GM23248 (cell line): Measurements from ENCODE around the gene CFAP100. TPM values are rescaled to one million over a fixed set of nuclear protein-coding genes. Genes with fewer than 3 reads are reported as not detected.
A peak's percentile ranks its signal among the peaks of the same experiment; 100 is the strongest.

Source experiments
- DNase-seq: peaks from one replicate; pipeline ENCODE4 v3.0.0-alpha.2; 2015
- H2AFZ ChIP-seq: fragments of 200-600 bp; sonication (generic); 2 replicates; pipeline ENCODE4 v1.6.1; 2016; ENCODE audit warnings: antibody characterized with exemption
- H3F3A ChIP-seq: fragments of 200-600 bp; sonication (generic); 2 replicates; pipeline ENCODE4 v1.6.1; 2016; ENCODE audit warnings: mild to moderate bottlenecking, antibody characterized with exemption, mixed run types; ENCODE audit not compliant: insufficient read depth
- H3K27ac ChIP-seq: fragments of 200-600 bp; sonication (generic); 2 replicates; pipeline ENCODE4 v1.5.1; 2016; ENCODE audit warnings: mild to moderate bottlenecking
- H3K27me3 ChIP-seq: fragments of 200-600 bp; sonication (generic); replicated peaks from 2 replicates; pipeline ENCODE4 v1.6.1; 2016; ENCODE audit warnings: mild to moderate bottlenecking; ENCODE audit not compliant: insufficient read depth
- H3K36me3 ChIP-seq: fragments of 200-600 bp; sonication (generic); 2 replicates; pipeline ENCODE4 v1.6.1; 2016; ENCODE audit warnings: low read depth, mild to moderate bottlenecking
- H3K4me1 ChIP-seq: fragments of 200-600 bp; sonication (generic); 2 replicates; pipeline ENCODE4 v1.6.1; 2016; ENCODE audit warnings: mild to moderate bottlenecking; ENCODE audit not compliant: insufficient read depth
- H3K4me2 ChIP-seq: fragments of 200-600 bp; sonication (generic); one replicate; pipeline ENCODE4 v1.6.1; 2016; ENCODE audit warnings: mild to moderate bottlenecking; ENCODE audit not compliant: unreplicated experiment
- H3K4me3 ChIP-seq: fragments of 200-600 bp; sonication (generic); 2 replicates; pipeline ENCODE4 v1.5.1; 2016; ENCODE audit warnings: mild to moderate bottlenecking
- H3K79me2 ChIP-seq: fragments of 200-600 bp; sonication (generic); 2 replicates; pipeline ENCODE4 v1.6.1; 2016; ENCODE audit warnings: mild to moderate bottlenecking; ENCODE audit not compliant: insufficient read depth
- H3K9ac ChIP-seq: fragments of 200-600 bp; sonication (generic); 2 replicates; pipeline ENCODE4 v1.6.1; 2016; ENCODE audit warnings: mild to moderate bottlenecking
- H3K9me2 ChIP-seq: fragments of 200-600 bp; sonication (generic); 2 replicates; pipeline ENCODE4 v1.6.1; 2016; ENCODE audit warnings: mixed run types, mild to moderate bottlenecking, moderate library complexity; ENCODE audit not compliant: insufficient read depth
- H3K9me3 ChIP-seq: fragments of 200-600 bp; sonication (generic); one replicate; pipeline ENCODE4 v1.6.1; 2017; ENCODE audit warnings: low read depth
- H4K20me1 ChIP-seq: fragments of 200-600 bp; sonication (generic); 2 replicates; pipeline ENCODE4 v1.6.0; 2016; ENCODE audit not compliant: insufficient read depth
- EZH2 ChIP-seq: fragments of 200-600 bp; sonication (generic); IDR thresholded peaks from 2 replicates; pipeline ENCODE4 v1.6.1; 2018; ENCODE audit warnings: antibody characterized with exemption, mild to moderate bottlenecking; ENCODE audit not compliant: insufficient read depth, poor library complexity, severe bottlenecking
- EZH2phosphoT487 ChIP-seq: fragments of 200-600 bp; sonication (generic); IDR thresholded peaks from 2 replicates; pipeline ENCODE4 v1.6.1; 2018; ENCODE audit warnings: antibody characterized with exemption, moderate library complexity, mild to moderate bottlenecking, low read depth; ENCODE audit not compliant: insufficient read depth
- WGBS, 2 experiments: methylation state at CpG; one replicate each; pipeline ENCODE4 v1.1.6; 2015 to 2017; ENCODE audit warnings: low lambda C conversion rate in 2 of 2, low coverage in 1 of 2; ENCODE audit errors: missing lambda C conversion rate in 2 of 2; 5-methylcytosine and 5-hydroxymethylcytosine counted together
- in situ Hi-C: fragments of 300-500 bp; cut with MboI; formaldehyde crosslinking; loops from 2 replicates; pipeline ENCODE4 v1.15.0; 2020
- polyA plus RNA-seq: library from polyadenylated mRNA; unstranded; fragments of >200 nt; fragmentation: Nextera tagmentation; extraction: Ambion mirVana; gene quantifications from 2 replicates; pipeline ENCODE4 v1.2.1, GENCODE V29; 2016
- total RNA-seq: library from RNA; depleted of rRNA; stranded (reverse); fragments of >200 nt; shearing (Covaris generic); gene quantifications from 2 replicates; pipeline ENCODE4 v1.2.3, GENCODE V29; 2014

Gene CFAP100
- total and polyA plus RNA-seq, 2 experiments from 2014 or later = not detected

DNA sequence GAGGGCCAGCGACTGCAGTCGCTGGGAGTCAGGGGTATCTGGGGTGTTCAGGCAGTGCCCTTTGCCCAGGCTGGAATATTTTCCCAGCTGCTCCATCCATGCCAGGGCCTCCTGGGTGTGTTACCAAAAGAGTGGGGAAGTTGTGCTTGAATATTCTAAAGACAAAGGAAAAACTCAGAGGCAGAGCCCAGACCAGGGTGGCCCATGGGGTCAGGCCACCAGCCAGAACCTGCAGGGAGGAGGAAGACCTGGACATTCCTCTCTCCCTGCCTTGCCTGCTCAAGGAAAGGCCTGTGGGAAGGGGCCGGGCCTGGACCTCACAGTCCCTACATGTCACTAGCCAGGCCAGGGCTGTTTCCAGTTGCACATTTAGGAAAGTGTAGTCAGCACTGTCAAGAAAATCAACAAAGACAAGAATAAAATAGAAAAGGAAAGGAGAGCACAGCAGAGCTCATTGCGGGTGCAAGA, 21.5 kb upstream of the CFAP100 start:
- WGBS, 2 experiments = 96 to 97% methylated on average over 4 of the region's 4 CpGs
- Histone ChIP-seq H3K9me3 (no peaks in the 10 kb centered on the region), H3K79me2 (no peaks in the 10 kb centered on the region), H3K9me2 (no peaks in the 10 kb centered on the region), H3K27ac (no peak overlapping the region), H3K27me3 (no peaks in the 10 kb centered on the region), H3K36me3 (no peaks in the 10 kb centered on the region), H3K4me3 (no peak overlapping the region), H3K9ac (no peak overlapping the region), H3K4me2 (no peak overlapping the region), H3K4me1 (no peaks in the 10 kb centered on the region), H3F3A (no peaks in the 10 kb centered on the region), H4K20me1 (no peaks in the 10 kb centered on the region), H2AFZ (no peak overlapping the region)
- in situ Hi-C loops = no loop called here
- TF ChIP-seq EZH2 = no peak
- DNase-seq = no peak

DNA sequence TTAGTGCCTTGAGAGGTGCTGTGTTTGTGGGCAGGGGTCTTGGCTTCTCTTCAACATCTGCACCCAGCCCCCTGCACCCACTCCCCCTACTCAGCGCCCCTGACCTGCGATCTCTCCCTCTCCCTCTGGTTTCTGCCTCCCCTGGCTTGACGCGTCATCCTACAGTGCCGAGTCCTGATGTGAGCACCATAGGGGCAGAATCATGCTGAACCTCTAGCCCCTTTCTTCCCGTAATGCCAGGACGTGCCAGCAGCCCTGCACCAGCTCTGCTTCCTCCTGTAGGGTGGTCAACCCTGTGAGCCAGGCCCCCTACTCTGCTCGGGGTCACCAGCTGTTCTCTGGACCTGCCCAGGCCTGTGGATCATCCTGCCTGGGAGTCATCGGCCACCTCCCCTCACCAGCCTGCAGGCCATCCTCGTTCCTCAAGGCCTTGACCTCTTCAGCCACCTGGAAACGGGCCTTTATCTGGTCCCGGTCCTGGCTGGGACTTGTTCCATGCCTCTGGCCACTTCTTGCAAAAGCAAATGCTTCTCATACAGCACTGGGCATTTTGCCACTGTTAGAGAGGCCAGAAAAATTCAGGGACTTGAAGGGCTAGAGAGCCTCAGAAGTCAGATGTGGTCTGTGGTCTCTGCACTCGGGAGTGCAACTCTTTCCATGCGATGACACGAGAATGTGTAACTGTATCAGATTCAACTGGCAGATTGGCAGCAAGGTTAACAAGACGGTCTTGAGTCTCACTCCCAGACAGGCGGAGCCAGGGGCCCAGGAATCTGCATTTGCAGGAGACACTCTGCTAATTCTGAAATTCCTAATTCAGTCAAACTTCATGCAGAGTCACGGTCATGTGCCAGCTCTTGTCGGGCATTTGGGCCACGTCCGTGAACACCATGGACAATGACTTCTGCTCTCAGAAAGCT, 20.8 kb upstream of the CFAP100 start:
- peak; percentile 67 for DNase-seq
- in situ Hi-C loops = no loop called here
- no peaks in the 10 kb centered on the region for H4K20me1 ChIP-seq

DNA sequence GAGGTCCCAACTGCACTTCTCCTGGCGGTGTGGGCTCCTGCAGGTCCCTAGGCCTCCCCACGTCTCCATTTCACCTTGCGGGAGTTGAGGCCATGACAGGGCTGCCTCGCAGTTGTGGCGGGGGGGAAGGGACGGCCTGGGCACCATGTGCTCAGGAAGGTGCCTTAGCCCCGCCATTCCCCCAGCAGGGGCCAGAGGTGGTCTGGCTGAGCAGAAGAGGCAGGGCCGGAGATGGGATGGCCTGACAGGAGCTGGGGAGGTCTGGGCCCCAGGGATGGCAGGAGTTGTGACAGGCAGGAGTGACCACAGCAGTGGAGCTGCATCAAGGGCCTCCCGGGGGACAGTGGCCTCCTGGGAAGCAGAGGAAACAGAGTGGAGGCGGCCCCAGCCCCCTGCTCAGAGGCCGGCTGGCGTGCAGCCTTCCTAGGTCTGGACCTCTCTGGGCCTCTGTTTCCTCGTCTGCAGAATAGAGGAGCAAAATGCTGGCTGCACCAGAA, 18.8 kb upstream of the CFAP100 start:
- Histone ChIP-seq H3K27ac (no peak overlapping the region), H3K9me2 (no peaks in the 10 kb centered on the region), H3K4me2 (no peak overlapping the region), H3K9me3 (no peaks in the 10 kb centered on the region), H3F3A (no peaks in the 10 kb centered on the region), H3K9ac (no peak overlapping the region), H4K20me1 (no peaks in the 10 kb centered on the region), H3K36me3 (no peaks in the 10 kb centered on the region), H3K4me3 (no peak overlapping the region), H3K27me3 (0 out of 2 replicates have a peak, but pooled peaks cover 6% of the 10 kb centered on the region), H3K79me2 (no peaks in the 10 kb centered on the region), H3K4me1 (no peaks in the 10 kb centered on the region), H2AFZ (no peak overlapping the region)
- no peak for DNase-seq
- TF ChIP-seq EZH2phosphoT487 = no peak
- TF ChIP-seq EZH2 = no peak
- in situ Hi-C loops = loop anchor here (25.0 kb wide), 1 partner anchor 414 kb away; the partner anchor contains the start of gene ROPN1B
- 77 to 82% methylated on average over 12 to 13 of the region's 13 CpGs for WGBS, 2 experiments

More for the DNA sequence above, 20.8 kb upstream of the CFAP100 start:
- no peak for TF ChIP-seq EZH2phosphoT487
- no peak for TF ChIP-seq EZH2
- H3K9me2 ChIP-seq = no peaks in the 10 kb centered on the region
- H2AFZ ChIP-seq = no peak overlapping the region
- no peak overlapping the region for H3K9ac ChIP-seq
- H3K79me2 ChIP-seq = no peaks in the 10 kb centered on the region
- H3K36me3 ChIP-seq = no peaks in the 10 kb centered on the region
- no peak overlapping the region for H3K27ac ChIP-seq
- H3K4me2 ChIP-seq = no peak overlapping the region
- WGBS, 2 experiments = 59% methylated on average over 21 of the region's 21 CpGs
- H3K4me3 ChIP-seq = no peak overlapping the region
- no peaks in the 10 kb centered on the region for H3F3A ChIP-seq
- H3K27me3 ChIP-seq = no peaks in the 10 kb centered on the region
- H3K4me1 ChIP-seq = no peaks in the 10 kb centered on the region
- H3K9me3 ChIP-seq = no peaks in the 10 kb centered on the region

DNA sequence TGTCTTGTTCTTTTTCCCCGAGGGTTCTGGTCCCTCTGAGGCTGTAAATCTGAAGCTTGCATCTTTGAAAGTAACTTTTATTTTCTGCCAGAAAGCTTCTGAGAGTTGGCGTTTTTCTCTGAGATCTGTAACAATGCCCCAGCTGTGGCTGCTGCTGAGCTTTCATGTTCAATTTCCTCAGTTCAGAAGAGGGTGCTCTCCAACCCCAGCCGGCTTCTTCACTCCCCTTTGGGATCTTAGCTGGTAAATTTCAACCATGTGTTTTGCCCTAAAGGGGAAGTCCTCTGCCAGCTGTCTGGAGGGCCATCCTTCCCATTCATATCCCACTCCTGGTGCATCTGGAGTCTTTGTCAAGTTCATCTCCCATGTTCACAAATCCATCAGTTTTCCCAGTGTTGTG, 18.3 kb upstream of the CFAP100 start:
- in situ Hi-C loops = loop anchor here (25.0 kb wide), 1 partner anchor 414 kb away; the partner anchor contains the start of gene ROPN1B
- WGBS, 2 experiments = 5 to 7% methylated on average over 3 of the region's 3 CpGs
- no peaks in the 10 kb centered on the region for H3K36me3 ChIP-seq
- no peaks in the 10 kb centered on the region for H3K79me2 ChIP-seq
- H3K9me3 ChIP-seq = no peaks in the 10 kb centered on the region
- H3K27ac ChIP-seq = no peak overlapping the region
- TF ChIP-seq EZH2phosphoT487 = no peak
- no peak for TF ChIP-seq EZH2
- H4K20me1 ChIP-seq = no peaks in the 10 kb centered on the region
- no peak overlapping the region for H2AFZ ChIP-seq
- no peaks in the 10 kb centered on the region for H3F3A ChIP-seq
- H3K27me3 ChIP-seq = 0 out of 2 replicates have a peak, but pooled peaks cover 10% of the 10 kb centered on the region
- H3K4me2 ChIP-seq = no peak overlapping the region
- H3K4me3 ChIP-seq = no peak overlapping the region
- no peaks in the 10 kb centered on the region for H3K9me2 ChIP-seq
- H3K9ac ChIP-seq = no peak overlapping the region
- no peaks in the 10 kb centered on the region for H3K4me1 ChIP-seq
- DNase-seq = no peak
